Measurements from ENCODE around the gene SLC4A1AP.

DNA sequence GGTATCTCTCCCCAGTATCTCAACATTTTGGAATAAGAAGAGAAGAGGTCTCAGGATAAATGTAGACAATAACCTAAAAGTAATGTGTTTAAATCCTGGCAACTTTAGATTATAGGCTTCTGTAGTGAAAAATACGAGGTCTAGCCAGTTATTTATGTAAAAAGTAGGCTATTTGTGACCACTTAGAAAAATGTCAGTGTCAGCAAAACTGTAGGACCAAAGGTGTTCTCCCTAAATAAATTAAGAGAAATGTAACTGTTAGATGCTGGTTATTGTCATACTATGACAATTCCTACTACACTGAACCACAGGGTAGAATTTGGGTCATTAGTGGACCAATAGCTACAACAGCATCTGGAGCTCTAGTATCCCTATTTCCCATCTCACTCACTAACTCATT lies 2.3 kb upstream of the SLC4A1AP start:
- TF ChIP-seq ZNF598 (CRISPR knock-in tag; IDR thresholded peaks at IDR 0.05; ENCODE audit: borderline replicate concordance) (no peak), USF2 (IDR thresholded peaks at IDR 0.05; ENCODE audit: low read depth, low read length) (no peak), USF2 (CRISPR knock-in tag; IDR thresholded peaks at IDR 0.05; ENCODE audit: borderline replicate concordance) (no peak), ZNF543 (CRISPR knock-in tag; IDR thresholded peaks at IDR 0.05) (no peak), IRF9 (CRISPR knock-in tag; IDR thresholded peaks at IDR 0.05; ENCODE audit: borderline replicate concordance) (no peak), CEBPB (IDR thresholded peaks at IDR 0.05; ENCODE audit: borderline replicate concordance, low read depth, low read length) (no peak), POLR2A (IDR thresholded peaks at IDR 0.05; ENCODE audit: insufficient read depth in 1 of 2, low read depth in 2 of 2, low read length in 2 of 2) (no peak), ESRRA (CRISPR knock-in tag; IDR thresholded peaks at IDR 0.05; ENCODE audit: low read depth) (no peak)
- TF ChIP-seq, protein P1, sequence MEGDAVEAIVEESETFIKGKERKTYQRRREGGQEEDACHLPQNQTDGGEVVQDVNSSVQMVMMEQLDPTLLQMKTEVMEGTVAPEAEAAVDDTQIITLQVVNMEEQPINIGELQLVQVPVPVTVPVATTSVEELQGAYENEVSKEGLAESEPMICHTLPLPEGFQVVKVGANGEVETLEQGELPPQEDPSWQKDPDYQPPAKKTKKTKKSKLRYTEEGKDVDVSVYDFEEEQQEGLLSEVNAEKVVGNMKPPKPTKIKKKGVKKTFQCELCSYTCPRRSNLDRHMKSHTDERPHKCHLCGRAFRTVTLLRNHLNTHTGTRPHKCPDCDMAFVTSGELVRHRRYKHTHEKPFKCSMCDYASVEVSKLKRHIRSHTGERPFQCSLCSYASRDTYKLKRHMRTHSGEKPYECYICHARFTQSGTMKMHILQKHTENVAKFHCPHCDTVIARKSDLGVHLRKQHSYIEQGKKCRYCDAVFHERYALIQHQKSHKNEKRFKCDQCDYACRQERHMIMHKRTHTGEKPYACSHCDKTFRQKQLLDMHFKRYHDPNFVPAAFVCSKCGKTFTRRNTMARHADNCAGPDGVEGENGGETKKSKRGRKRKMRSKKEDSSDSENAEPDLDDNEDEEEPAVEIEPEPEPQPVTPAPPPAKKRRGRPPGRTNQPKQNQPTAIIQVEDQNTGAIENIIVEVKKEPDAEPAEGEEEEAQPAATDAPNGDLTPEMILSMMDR (CRISPR knock-in tag; IDR thresholded peaks at IDR 0.05): no peak

Data from HepG2 (cell line).